Cerebellar cortex (tissue), 1 donor: ENCODE results near the gene DTNBP1.

Experiments used
- DNase-seq: peaks from one replicate; pipeline ENCODE4 v3.0.0-alpha.2; 2015; ENCODE audit warnings: low spot score

Gene DTNBP1

GRCh38 chr6:15513801-15514711 is 148.8 kb downstream of the DTNBP1 start:
- peak; percentile 35 for DNase-seq

GRCh38 chr6:15513131-15513771 is 149.6 kb downstream of the DTNBP1 start:
- no peak for DNase-seq

GRCh38 chr6:15512721-15513120 is 150.1 kb downstream of the DTNBP1 start:
- no peak for DNase-seq

- DNase-seq: peak; percentile 84
These were observed 150.7 kb downstream of the DTNBP1 start for GRCh38 chr6:15512126-15512525.

GRCh38 chr6:15511248-15512125 is 151.3 kb downstream of the DTNBP1 start:
- DNase-seq: peak; percentile 72

- peak; percentile 33 for DNase-seq
These were observed 152.1 kb downstream of the DTNBP1 start for GRCh38 chr6:15510536-15511247.

GRCh38 chr6:15510121-15510520 is 152.7 kb downstream of the DTNBP1 start:
- no peak for DNase-seq

GRCh38 chr6:15509335-15509933 is 153.4 kb downstream of the DTNBP1 start:
- no peak for DNase-seq

GRCh38 chr6:15508931-15509330 is 153.9 kb downstream of the DTNBP1 start:
- DNase-seq: no peak

GRCh38 chr6:15508441-15508871 is 154.4 kb downstream of the DTNBP1 start:
- DNase-seq: no peak

GRCh38 chr6:15507746-15508145 is 155.1 kb downstream of the DTNBP1 start:
- DNase-seq: no peak

- no peak for DNase-seq
These were observed 155.6 kb downstream of the DTNBP1 start for GRCh38 chr6:15507221-15507620.

GRCh38 chr6:15506066-15506465 is 156.8 kb downstream of the DTNBP1 start:
- no peak for DNase-seq

- no peak for DNase-seq
These were observed 157.3 kb downstream of the DTNBP1 start for GRCh38 chr6:15505463-15505918.

GRCh38 chr6:15504581-15505350 is 158.1 kb downstream of the DTNBP1 start:
- DNase-seq: peak; percentile 71

GRCh38 chr6:15504040-15504495 is 158.8 kb downstream of the DTNBP1 start:
- peak; percentile 57 for DNase-seq

GRCh38 chr6:15503346-15503680 is 159.5 kb downstream of the DTNBP1 start:
- no peak for DNase-seq

GRCh38 chr6:15502446-15503345 is 160.1 kb downstream of the DTNBP1 start:
- no peak for DNase-seq

- DNase-seq: peak; percentile 78
These were observed 160.9 kb downstream of the DTNBP1 start for GRCh38 chr6:15501826-15502445.
